Activated naive CD8-positive, alpha-beta T cell treated with anti-CD3 and anti-CD28 coated beads, Interleukin-2, amount 10 ng/mL, durations not matched to agents 7 days and 5 days (primary cell): ENCODE measurements around the gene CENPB. TPM values are rescaled to one million over a fixed set of nuclear protein-coding genes. Genes with fewer than 3 reads are reported as not detected.

Experiments
- ATAC-seq: fragments of 150-1000 bp; cut with Tn5 transposase; one replicate; pipeline ENCODE4 v1.10.0; 2021; ENCODE audit warnings: low read depth, moderate library complexity
- POLR2A ChIA-PET: fragments of 350-600 bp; sonication (Branson Sonifier 250); formaldehyde crosslinking; loops from one replicate; lab custom pipeline; 2021; ENCODE audit warnings: antibody characterized with exemption; lab: Charles Lee
- DNase-seq: peaks from one replicate; pipeline ENCODE4 v3.0.0; 2021
- H3K27ac Mint-ChIP-seq: one replicate; pipeline ENCODE4 v1.8.0; 2022; ENCODE audit warnings: mild to moderate bottlenecking, mixed read lengths
- H3K27me3 Mint-ChIP-seq: one replicate; pipeline ENCODE4 v1.8.0; 2022; ENCODE audit warnings: mild to moderate bottlenecking, moderate library complexity, mixed read lengths
- H3K36me3 Mint-ChIP-seq: one replicate; pipeline ENCODE4 v1.8.0; 2021; ENCODE audit warnings: mild to moderate bottlenecking, mixed read lengths
- H3K4me1 Mint-ChIP-seq: one replicate; pipeline ENCODE4 v1.8.0; 2021; ENCODE audit warnings: mixed read lengths
- H3K4me3 Mint-ChIP-seq: one replicate; pipeline ENCODE4 v1.8.0; 2022; ENCODE audit warnings: mild to moderate bottlenecking, moderate library complexity, mixed read lengths
- H3K9me3 Mint-ChIP-seq: one replicate; pipeline ENCODE4 v1.8.0; 2021; ENCODE audit warnings: mixed read lengths
- total RNA-seq, 2 experiments: library from RNA; stranded (reverse); gene quantifications; one replicate each; pipeline ENCODE4 v1.2.3, GENCODE V29; 2021

The CENPB gene
- total RNA-seq, 2 experiments from 2014 or later = 63.3 to 65.7 TPM

DNA sequence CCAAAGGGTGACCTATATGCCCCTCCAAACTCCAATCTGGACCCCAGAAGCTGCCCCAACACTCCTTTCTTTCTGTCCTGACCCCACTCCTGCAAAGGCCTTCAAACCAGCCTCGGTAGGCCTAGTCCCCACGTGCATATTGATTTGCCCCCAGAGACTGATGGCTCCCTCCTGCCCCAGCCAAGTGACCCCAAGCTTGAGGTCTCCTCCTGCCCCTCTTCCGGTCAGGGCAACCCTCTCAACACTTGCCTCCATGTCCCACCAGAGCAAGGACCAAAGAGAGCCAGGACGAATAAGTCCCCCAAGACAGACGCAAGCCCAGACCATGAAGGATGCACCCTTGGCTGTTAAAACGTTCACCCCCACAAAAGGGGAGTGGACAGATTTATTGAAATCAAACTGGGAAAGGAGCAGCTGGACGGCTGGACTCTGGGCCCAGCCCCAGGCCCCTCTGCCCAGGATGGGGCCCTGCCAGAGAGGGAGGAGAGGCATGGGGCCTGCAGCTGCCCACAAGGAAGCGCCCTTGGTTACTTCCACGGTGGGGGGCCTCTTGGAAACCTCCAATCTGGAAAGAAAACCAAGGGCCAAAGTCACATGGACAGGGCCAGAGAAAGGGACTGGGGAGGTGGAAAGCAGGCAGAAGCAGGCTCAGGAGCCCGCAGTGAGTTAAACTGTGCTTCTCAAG lies 2.9 kb downstream of the CENPB start:
- ATAC-seq (no peak), DNase-seq (peak; percentile 29)
- Mint-ChIP-seq H3K27ac (no peak overlapping the region), H3K27me3 (peaks cover 20% of the 10 kb centered on the region), H3K36me3 (peaks cover 5% of the 10 kb centered on the region), H3K9me3 (no peaks in the 10 kb centered on the region), H3K4me3 (peak overlapping the region; percentile 14), H3K4me1 (peaks cover 33% of the 10 kb centered on the region)
- POLR2A ChIA-PET = interaction anchor here (0.7 to 9.0 kb wide), 2 partner anchors 15 to 70 kb away, joined by 4 to 53 read pairs; partner anchors contain the start of gene ADISSP

DNA sequence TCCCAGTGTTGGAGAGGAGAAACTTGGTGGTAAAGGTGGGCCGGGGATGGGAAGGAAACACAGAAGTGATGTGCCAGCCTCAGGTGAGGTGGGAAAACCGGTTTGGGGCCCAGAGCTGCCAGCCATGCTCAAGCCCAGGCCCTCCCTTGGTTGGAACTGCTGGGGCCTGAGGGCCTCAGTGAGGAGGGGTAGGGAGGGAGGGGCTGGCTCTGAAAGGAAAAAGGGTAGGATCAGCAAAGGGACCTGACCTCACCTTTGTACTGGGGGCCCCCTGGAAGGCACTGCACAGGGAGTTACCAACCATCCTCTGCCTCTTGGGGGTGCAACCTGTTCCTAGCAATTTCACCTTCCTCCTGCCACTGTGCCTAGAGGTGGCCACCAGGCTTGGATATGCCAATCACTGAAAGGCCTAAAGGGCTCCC lies 3.5 kb downstream of the CENPB start:
- H3K4me3 Mint-ChIP-seq = no peak overlapping the region
- POLR2A ChIA-PET = interaction anchor here (1.9 to 9.0 kb wide), 2 partner anchors 14 to 37 kb away, joined by 5 to 53 read pairs; partner anchors contain the start of genes ADISSP and AP5S1
- H3K27ac Mint-ChIP-seq = no peak overlapping the region
- H3K27me3 Mint-ChIP-seq = peaks cover 22% of the 10 kb centered on the region
- ATAC-seq (no peak), DNase-seq (no peak)
- H3K4me1 Mint-ChIP-seq = peaks cover 30% of the 10 kb centered on the region
- peaks cover 5% of the 10 kb centered on the region for H3K36me3 Mint-ChIP-seq
- H3K9me3 Mint-ChIP-seq = no peaks in the 10 kb centered on the region

DNA sequence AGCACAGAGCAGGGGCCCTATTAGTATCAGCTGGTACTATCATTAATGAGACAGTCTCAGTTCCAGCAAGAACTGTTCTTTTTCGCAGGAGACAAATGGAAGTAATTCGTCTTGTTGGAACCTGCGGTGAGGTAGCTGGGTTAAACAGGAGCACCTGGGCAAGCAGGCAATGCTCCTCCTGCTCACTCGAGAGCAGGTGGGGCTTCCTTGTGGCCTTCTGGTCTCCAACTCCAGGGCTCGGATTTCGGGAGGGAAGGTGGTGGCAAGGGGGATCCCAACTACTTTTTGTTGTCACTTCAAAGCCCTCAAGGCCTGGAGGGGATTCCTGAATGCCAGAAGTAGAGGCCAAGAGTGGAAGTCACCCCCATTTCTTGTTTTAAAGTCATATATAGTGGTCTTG lies 3.9 kb downstream of the CENPB start:
- no peak for ATAC-seq
- POLR2A ChIA-PET = interaction anchor here (1.9 to 9.0 kb wide), 2 partner anchors 14 to 38 kb away, joined by 5 to 53 read pairs; partner anchors contain the start of genes ADISSP and AP5S1
- H3K4me1 Mint-ChIP-seq = peaks cover 30% of the 10 kb centered on the region
- H3K27me3 Mint-ChIP-seq = peaks cover 22% of the 10 kb centered on the region
- no peak overlapping the region for H3K27ac Mint-ChIP-seq
- no peaks in the 10 kb centered on the region for H3K9me3 Mint-ChIP-seq
- no peak for DNase-seq
- H3K36me3 Mint-ChIP-seq = peaks cover 5% of the 10 kb centered on the region
- no peak overlapping the region for H3K4me3 Mint-ChIP-seq

DNA sequence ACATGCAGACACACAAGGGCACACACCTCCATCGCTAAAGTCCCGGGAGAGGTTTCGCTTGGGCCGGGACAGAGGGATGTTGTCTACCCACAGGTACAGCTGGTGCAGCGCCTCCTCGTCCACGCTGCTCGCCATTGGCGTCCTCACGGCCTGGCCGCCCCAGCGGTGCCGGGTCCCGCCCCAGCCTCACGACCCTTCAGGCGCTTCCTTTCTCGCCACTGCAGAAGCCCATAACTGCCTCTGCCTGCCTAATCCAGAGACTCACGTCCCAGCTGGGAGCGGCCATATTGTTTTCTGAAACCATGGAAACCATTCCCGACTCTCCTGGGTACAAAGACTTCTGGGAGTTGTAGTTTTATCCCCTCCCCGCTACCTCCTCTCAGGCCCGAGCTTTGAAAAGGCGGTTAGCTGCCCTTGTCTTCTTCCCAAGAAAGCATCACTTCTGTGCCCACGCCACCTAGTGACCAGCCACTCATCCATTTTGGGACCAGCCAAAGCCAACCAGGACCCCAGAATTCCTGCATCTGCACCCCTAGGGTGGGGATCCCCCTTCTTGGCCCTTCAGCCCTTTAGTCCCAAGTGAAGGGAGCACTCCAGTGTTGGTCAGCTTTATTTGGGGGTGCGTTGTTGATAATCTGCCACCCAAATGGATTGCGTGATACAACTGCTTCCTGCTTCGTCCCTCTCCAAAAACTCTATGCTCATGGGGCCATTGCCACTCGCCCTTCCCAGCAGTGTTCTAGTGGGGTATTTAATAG lies 5.2 kb downstream of the CENPB start, which contains the start of gene SPEF1:
Gene SPEF1, minus strand, starts transcription at position 296 of the 758 bp plus-strand sequence. Its CDS starts 161 bp downstream, at position 135.
- Mint-ChIP-seq H3K4me3 (peak within 1 kb of the TSS; percentile 37), H3K27me3 (peaks cover 24% of the 10 kb centered on the region), H3K4me1 (peaks cover 33% of the 10 kb centered on the region), H3K27ac (no peak within 1 kb of the TSS), H3K9me3 (no peaks in the 10 kb centered on the region), H3K36me3 (peaks cover 5% of the 10 kb centered on the region)
- no peak for DNase-seq
- ATAC-seq = peak; percentile 34
- POLR2A ChIA-PET = interaction anchor here (0.6 to 9.0 kb wide), 5 partner anchors 13 to 102 kb away, joined by 3 to 53 read pairs (median 4); partner anchors contain the start of genes ADISSP and AP5S1

DNA sequence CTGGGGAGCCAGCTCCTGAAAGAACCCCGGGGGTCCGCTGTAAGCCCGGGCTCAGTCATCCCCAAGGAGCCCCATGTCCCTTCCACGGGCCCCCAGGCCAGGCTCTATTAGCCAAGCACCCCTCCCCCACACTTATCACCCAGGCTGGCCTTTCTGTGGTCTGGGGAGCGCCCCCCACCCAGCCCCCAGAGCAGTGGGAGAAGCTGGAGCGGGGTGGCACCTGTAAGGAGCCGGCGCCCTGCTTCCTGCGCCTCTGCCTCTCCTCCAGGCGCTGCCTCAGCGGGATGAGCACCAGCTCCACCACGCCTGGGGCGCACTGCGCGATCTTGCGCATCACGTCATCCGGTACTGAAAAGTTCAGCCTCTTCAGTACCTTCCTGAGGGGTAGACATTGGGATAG lies 7.6 kb downstream of the CENPB start:
- POLR2A ChIA-PET = interaction anchor here (0.8 to 9.0 kb wide), 4 partner anchors 9 to 41 kb away, joined by 3 to 53 read pairs (median 4); partner anchors contain the start of genes ADISSP and AP5S1
- H3K27me3 Mint-ChIP-seq = peaks cover 26% of the 10 kb centered on the region
- H3K9me3 Mint-ChIP-seq = no peaks in the 10 kb centered on the region
- no peak overlapping the region for H3K4me3 Mint-ChIP-seq
- ATAC-seq = no peak
- H3K27ac Mint-ChIP-seq = no peak overlapping the region
- H3K36me3 Mint-ChIP-seq = no peaks in the 10 kb centered on the region
- DNase-seq = no peak
- H3K4me1 Mint-ChIP-seq = peaks cover 25% of the 10 kb centered on the region

DNA sequence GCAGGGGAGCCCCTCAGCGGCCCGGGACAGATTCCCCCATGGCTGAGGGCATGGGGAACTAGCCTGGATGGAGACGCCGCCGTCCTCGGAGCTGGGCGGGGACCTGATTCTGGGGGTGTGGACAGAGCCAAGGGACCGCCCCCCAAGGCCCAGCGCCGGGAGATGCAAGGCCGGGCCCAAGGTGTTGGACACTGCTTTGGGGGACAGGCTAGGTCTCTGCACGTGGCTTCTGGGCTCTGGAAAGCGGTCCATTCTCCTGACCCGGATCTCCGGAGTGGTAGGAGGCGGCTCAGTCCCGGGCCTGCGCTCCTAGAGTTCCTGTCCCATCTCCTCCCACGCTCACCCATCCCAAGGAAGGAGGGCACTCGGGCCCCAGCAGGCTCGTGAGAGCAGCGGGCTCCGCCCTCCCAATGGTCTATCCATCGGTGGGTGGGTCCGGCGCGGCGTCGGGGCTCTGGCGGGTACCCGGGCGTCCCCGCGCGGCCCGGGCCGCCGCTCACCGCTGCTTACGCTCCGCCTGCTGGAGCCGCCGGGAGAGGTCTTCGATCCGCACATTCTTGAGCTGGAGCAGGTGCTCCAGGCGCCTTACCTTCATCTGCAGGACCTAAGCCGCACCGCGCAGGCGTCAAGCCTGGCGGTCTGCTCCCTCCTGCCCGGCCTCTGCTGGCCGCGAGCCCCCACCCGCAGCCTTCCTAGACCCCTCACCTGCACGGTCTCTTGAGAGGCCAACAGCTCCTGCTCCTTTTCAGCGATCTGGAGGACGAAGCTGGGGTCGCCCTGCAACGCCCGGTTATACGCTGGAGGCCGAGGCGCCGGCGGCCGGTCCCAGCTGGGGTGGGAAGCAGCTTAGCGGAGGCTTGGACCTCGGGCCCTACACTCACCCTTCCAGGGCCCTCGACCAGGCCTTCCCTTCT lies 8.6 kb downstream of the CENPB start:
- peak; percentile 66 for ATAC-seq
- POLR2A ChIA-PET = interaction anchor here (0.8 to 9.0 kb wide), 6 partner anchors 8 to 110 kb away, joined by 3 to 53 read pairs (median 4); partner anchors contain the start of genes ADISSP, AP5S1 and CENPB
- Mint-ChIP-seq H3K36me3 (no peaks in the 10 kb centered on the region), H3K27me3 (peaks cover 28% of the 10 kb centered on the region), H3K27ac (no peak overlapping the region), H3K4me1 (peaks cover 22% of the 10 kb centered on the region), H3K9me3 (no peaks in the 10 kb centered on the region), H3K4me3 (peak overlapping the region; percentile 76)
- DNase-seq = peak; percentile 62

DNA sequence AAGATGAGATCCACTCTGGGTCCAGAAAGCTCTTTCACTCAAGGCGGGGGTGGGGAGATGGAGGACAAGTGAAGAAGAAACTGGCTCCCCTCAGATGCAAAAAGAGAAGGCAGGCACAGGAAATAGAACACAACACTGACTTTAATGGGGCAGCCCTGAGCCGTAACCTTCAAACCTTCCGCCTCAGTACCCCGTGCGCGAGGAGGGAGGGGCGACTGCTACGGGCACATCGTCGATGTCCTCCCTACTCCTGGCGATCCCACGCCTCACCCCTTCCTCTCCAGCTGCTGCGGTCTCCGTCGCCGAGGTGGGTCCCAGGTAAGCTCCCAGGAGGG lies 9.2 kb downstream of the CENPB start:
- H3K27me3 Mint-ChIP-seq = peaks cover 31% of the 10 kb centered on the region
- H3K36me3 Mint-ChIP-seq = no peaks in the 10 kb centered on the region
- H3K4me1 Mint-ChIP-seq = peaks cover 22% of the 10 kb centered on the region
- ATAC-seq (peak; percentile 48), DNase-seq (no peak)
- peak overlapping the region; percentile 76 for H3K4me3 Mint-ChIP-seq
- H3K9me3 Mint-ChIP-seq = no peaks in the 10 kb centered on the region
- H3K27ac Mint-ChIP-seq = no peak overlapping the region
- POLR2A ChIA-PET = interaction anchor here (0.9 to 9.0 kb wide), 3 partner anchors 9 to 44 kb away, joined by 3 to 53 read pairs (median 6); partner anchors contain the start of genes ADISSP and CENPB

DNA sequence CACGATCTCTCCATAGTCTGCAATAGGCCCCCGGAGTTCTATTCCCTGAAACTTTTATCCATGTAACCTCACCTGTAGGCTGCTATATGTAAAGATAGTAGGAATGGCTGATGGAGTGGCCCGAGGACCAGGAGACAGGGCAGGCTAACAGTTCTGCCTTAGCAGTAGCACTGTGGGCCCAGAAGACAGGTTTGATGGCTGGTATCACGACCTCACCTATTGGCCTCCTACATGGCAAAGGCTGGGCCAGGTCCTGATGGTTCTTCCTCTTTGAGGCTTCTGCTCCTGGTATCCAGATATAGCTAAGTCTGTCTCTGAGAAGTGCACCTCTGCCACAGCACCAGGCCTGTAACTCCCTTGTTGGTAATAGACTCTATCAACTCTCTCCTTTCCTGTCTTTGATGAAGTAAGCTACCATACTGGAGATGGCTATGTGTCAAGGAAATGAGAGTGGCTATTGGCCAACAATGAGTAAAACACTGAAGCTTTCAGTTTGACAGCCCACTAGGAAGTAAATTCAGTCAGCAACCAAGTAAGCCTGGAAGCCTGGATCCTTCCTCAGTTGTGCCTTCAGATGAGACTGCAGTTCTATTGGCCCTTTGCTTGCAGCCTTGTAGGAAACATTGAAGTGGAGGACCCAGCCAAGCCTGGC lies 11.0 kb downstream of the CENPB start:
- no peak overlapping the region for H3K27ac Mint-ChIP-seq
- H3K4me3 Mint-ChIP-seq = no peak overlapping the region
- peaks cover 11% of the 10 kb centered on the region for H3K4me1 Mint-ChIP-seq
- DNase-seq (no peak), ATAC-seq (no peak)
- POLR2A ChIA-PET = interaction anchor here (1.0 to 9.0 kb wide), 2 partner anchors 7 to 11 kb away, joined by 3 to 53 read pairs; partner anchors contain the start of genes ADISSP and CENPB
- H3K36me3 Mint-ChIP-seq = no peaks in the 10 kb centered on the region
- peaks cover 38% of the 10 kb centered on the region for H3K27me3 Mint-ChIP-seq
- no peaks in the 10 kb centered on the region for H3K9me3 Mint-ChIP-seq

DNA sequence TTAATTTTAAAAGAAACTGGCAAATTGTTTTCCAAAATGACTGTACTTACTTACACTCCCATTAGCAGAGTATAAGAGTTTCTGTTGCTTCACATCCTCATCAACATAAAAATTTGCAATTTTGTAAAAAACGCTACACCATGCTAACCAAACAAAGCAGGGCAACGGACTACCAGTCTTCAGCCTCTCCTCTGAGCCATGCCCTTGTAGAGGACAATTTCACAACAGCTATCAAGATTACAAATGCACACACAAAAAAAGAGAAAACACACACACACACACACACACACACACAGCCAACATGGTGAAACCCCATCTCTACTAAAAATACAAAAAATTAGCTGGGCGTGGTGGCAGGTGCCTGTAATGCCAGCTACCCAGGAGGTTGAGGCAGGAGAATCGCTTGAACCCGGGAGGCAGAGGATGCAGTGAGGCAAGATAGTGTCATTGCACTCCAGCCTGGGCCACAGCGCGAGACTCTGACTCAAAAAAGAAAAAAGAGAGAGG lies 14.9 kb downstream of the CENPB start:
- Mint-ChIP-seq H3K9me3 (no peaks in the 10 kb centered on the region), H3K4me1 (peaks cover 11% of the 10 kb centered on the region), H3K36me3 (no peaks in the 10 kb centered on the region), H3K4me3 (no peak overlapping the region), H3K27me3 (peaks cover 15% of the 10 kb centered on the region), H3K27ac (no peak overlapping the region)
- POLR2A ChIA-PET = interaction anchor here (0.6 kb wide), 1 partner anchor 341 kb away, joined by 3 read pairs; no protein-coding TSS in a partner anchor
- no peak for DNase-seq
- no peak for ATAC-seq

DNA sequence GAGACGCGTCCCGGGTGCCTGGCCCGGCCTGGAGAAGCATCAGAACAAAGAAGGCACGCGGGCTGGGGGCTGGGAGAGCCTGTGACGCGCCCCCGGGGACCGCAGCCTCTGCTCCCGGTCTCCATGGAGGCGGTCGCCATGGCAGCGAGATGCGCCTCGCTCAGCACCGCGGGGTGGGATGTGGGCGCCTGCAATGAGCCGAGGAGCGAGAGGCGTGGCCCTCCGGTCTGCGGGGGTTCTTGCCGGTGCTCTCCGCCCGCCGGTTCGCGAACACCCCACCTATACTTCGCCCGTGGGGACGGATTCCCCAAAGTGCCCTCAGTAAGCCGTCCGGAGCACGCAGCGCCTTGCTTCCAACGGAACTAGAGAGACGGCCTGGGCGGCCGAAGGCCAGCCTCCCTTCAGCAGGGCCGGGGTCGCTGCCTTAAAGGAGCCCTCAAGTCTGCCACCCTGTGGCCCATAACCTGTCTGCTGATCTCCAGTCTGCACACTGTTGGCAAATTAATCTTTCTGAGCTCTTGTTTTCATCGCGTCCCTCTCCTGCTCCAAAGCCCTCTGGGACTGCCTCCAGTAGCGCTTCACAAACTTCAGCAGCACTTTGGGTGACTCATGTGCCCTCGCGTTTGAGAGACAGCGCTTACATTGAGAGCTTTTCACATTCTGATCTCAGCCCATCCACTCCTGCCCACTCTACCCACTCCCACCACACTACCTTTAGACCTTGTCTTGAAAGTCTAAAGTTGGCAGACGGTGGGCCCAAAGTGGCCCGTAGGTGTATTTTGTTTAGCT lies 18.0 kb downstream of the CENPB start:
- POLR2A ChIA-PET = interaction anchor here (0.6 to 3.8 kb wide), 12 partner anchors 9 to 316 kb away, joined by 4 to 53 read pairs (median 7); partner anchors contain the start of genes AP5S1, CDC25B, CENPB and SPEF1
- Mint-ChIP-seq H3K4me1 (peaks cover 17% of the 10 kb centered on the region), H3K27ac (peak overlapping the region; percentile 93), H3K36me3 (peaks cover 1% of the 10 kb centered on the region), H3K4me3 (peak overlapping the region; percentile 91), H3K9me3 (no peaks in the 10 kb centered on the region), H3K27me3 (peaks cover 11% of the 10 kb centered on the region)
- peak; percentile 40 for ATAC-seq
- DNase-seq = peak; percentile 86
